K562 (cell line): Measurements from ENCODE around the gene PNCK. TPM values are rescaled to one million over a fixed set of nuclear protein-coding genes. Genes with fewer than 3 reads are reported as not detected.

Experiments
- BRF1 ChIP-seq: IDR thresholded peaks from 3 replicates; pipeline ENCODE4 v1.6.1; 2011; ENCODE audit warnings: borderline replicate concordance, mild to moderate bottlenecking; ENCODE audit not compliant: insufficient read length; ENCODE audit errors: extremely low read depth
- MNT ChIP-seq, 2 experiments: fragments of 450-650 bp; conservative IDR thresholded peaks; 2 replicates each; pipeline ENCODE4 v1.6.1; 2017; ENCODE audit warnings: mild to moderate bottlenecking in 2 of 2, moderate library complexity in 2 of 2
- RAD51 ChIP-seq: fragments of 450-650 bp; IDR thresholded peaks from 2 replicates; pipeline ENCODE4 v1.7.1; 2016; ENCODE audit warnings: low read depth, mild to moderate bottlenecking, borderline replicate concordance
- REST ChIP-seq, 2 experiments: fragments of 450-650 bp; formaldehyde crosslinking in 1 of 2; IDR thresholded peaks; 2 replicates each; pipeline versions ENCODE4 v1.4.0 to v1.6.1; 2014 to 2020; ENCODE audit warnings: mild to moderate bottlenecking in 2 of 2, borderline replicate concordance in 1 of 2, low read depth in 1 of 2
- SMC3 ChIP-seq: conservative IDR thresholded peaks from 2 replicates; pipeline ENCODE4 v1.6.1; 2011; ENCODE audit warnings: low read depth, low read length, improper control_type of control experiment; ENCODE audit not compliant: insufficient read depth
- SRF ChIP-seq, 2 experiments: fragments of 250-450, 450-650 bp in 1 of 2; sonication (Bioruptor Pico) in 1 of 2; sonication (generic) in 1 of 2; formaldehyde crosslinking; IDR thresholded peaks; 2 replicates each; pipeline versions ENCODE4 v1.5.0 to v1.5.1; 2020 to 2022; ENCODE audit warnings: mild to moderate bottlenecking in 1 of 2, missing genetic modification reagents in 1 of 2
- STAG1 ChIP-seq: sonication (generic); formaldehyde crosslinking; IDR thresholded peaks from 2 replicates; pipeline ENCODE4 v1.5.0; 2020; ENCODE audit warnings: missing genetic modification reagents, borderline replicate concordance
- ZFX ChIP-seq: sonication (generic); formaldehyde crosslinking; IDR thresholded peaks from 2 replicates; pipeline ENCODE4 v1.8.0; 2022; ENCODE audit warnings: mild to moderate bottlenecking, missing genetic modification reagents, moderate library complexity
- ZNF592 ChIP-seq: fragments of 450-650 bp; IDR thresholded peaks from 2 replicates; pipeline ENCODE4 v1.6.1; 2017; ENCODE audit warnings: antibody characterized with exemption, mild to moderate bottlenecking
- polyA plus RNA-seq, 8 experiments: library from polyadenylated mRNA; depleted of rRNA in 4 of 8; stranded (reverse) in 5 of 8; unstranded in 3 of 8; fragments of >200 nt; fragmentation: Nextera tagmentation in 2 of 8; fragmentation: Illumina TruSeq in 1 of 8; extraction: Ambion mirVana in 2 of 8; extraction: Trizol in 1 of 8; gene quantifications; 2 replicates each; pipeline versions ENCODE4 v1.2.1 to v1.2.3, GENCODE V29; 2011 to 2014; ENCODE audit warnings: inconsistent platforms in 1 of 8, missing spikeins in 1 of 8
- total RNA-seq, 7 experiments: library from RNA; depleted of rRNA in 6 of 7; stranded (reverse); fragments of >200 nt in 6 of 7; fragmentation: Illumina TruSeq in 2 of 7; extraction: Trizol in 2 of 7; gene quantifications; 2 replicates each; pipeline versions ENCODE4 v1.2.1 to v1.2.3, GENCODE V29; 2011 to 2021; ENCODE audit warnings: low replicate concordance in 1 of 7
- TF ChIP-seq, protein P1 (sequence below): sonication (generic); formaldehyde crosslinking; IDR thresholded peaks from 2 replicates; pipeline ENCODE4 v1.5.0; 2020; ENCODE audit warnings: missing genetic modification reagents
- TF ChIP-seq, protein P2 (sequence below): sonication (generic); formaldehyde crosslinking; IDR thresholded peaks from 2 replicates; pipeline ENCODE4 v1.9.0; 2022; ENCODE audit warnings: mild to moderate bottlenecking, missing genetic modification reagents

The PNCK gene
- total and polyA plus RNA-seq, 9 of the 15 experiments (the other 6 are each of a cell fraction or from before 2014, with no cell fraction given) = 0.13 to 7.5 (median 1.2) TPM; not detected in 1

DNA sequence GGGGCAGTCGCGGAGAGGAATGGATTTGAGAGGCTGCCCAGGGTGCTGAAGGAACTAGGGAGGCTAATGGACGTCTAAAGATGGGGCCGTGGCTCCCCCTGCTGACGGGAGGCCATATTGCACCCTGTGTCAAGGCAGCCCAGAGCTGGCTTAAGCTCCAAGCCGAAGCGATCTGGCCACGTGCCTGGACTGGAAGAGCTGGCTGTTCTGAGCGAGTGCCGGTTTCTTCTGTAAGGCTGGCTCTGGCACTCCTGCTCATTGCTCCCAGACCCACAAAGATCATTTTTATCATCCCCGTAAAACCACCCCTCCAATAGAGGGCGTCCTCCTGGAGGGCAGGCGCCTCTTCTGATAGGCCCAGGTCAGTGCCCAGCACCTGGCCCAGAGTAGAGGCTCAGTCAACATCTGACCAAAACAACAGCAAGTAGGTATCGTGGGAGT lies 5.6 kb downstream of the PNCK start (continued):
- TF ChIP-seq REST (IDR thresholded peaks at IDR 0.05; ENCODE audit: borderline replicate concordance) (peak; percentile 79), REST (CRISPR knock-in tag; IDR thresholded peaks at IDR 0.05; ENCODE audit: low read depth) (no peak), RAD51 (peak; percentile 54; the same call in 1 of the 2 replicates), BRF1 (no peak), SRF (CRISPR knock-in tag; IDR thresholded peaks at IDR 0.05) (0 out of 4 replicates have a peak, but pooled peaks of 1 of the 2 experiments have one; percentile 15), ZNF592 (peak; percentile 50; the same call in 1 of the 2 replicates), MNT (conservative IDR thresholded peaks at IDR 0.05) (0 out of 4 replicates have a peak, but pooled peaks of 1 of the 2 experiments have one; percentile 43), STAG1 (CRISPR knock-in tag) (0 out of 2 replicates have a peak, but pooled peaks have one; percentile 46), ZFX (no peak), SMC3 (peak; percentile 85)
- TF ChIP-seq, protein P1, sequence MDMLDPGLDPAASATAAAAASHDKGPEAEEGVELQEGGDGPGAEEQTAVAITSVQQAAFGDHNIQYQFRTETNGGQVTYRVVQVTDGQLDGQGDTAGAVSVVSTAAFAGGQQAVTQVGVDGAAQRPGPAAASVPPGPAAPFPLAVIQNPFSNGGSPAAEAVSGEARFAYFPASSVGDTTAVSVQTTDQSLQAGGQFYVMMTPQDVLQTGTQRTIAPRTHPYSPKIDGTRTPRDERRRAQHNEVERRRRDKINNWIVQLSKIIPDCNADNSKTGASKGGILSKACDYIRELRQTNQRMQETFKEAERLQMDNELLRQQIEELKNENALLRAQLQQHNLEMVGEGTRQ (CRISPR knock-in tag) = peak; percentile 70
- TF ChIP-seq, protein P2, sequence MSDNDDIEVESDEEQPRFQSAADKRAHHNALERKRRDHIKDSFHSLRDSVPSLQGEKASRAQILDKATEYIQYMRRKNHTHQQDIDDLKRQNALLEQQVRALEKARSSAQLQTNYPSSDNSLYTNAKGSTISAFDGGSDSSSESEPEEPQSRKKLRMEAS (CRISPR knock-in tag) = peak; percentile 93
